BLaER1 (cell line): ENCODE data around the gene BMP6.

ENCODE experiments used
- H3K27ac ChIP-seq: shearing (Covaris generic); formaldehyde crosslinking; 2 replicates; pipeline ENCODE4 v1.8.1; 2022
- H3K27me3 ChIP-seq: shearing (Covaris generic); formaldehyde crosslinking; 2 replicates; pipeline ENCODE4 v1.8.1; 2022
- H3K36me3 ChIP-seq: shearing (Covaris generic); formaldehyde crosslinking; 2 replicates; pipeline ENCODE4 v1.8.1; 2022
- H3K4me1 ChIP-seq: shearing (Covaris generic); formaldehyde crosslinking; 2 replicates; pipeline ENCODE4 v1.8.1; 2022
- H3K4me2 ChIP-seq: shearing (Covaris generic); formaldehyde crosslinking; 2 replicates; pipeline ENCODE4 v1.8.1; 2022
- H3K4me3 ChIP-seq: shearing (Covaris generic); formaldehyde crosslinking; 2 replicates; pipeline ENCODE4 v1.8.1; 2022
- H3K9ac ChIP-seq: shearing (Covaris generic); formaldehyde crosslinking; 2 replicates; pipeline ENCODE4 v1.8.1; 2022
- H3K9me3 ChIP-seq: shearing (Covaris generic); formaldehyde crosslinking; 2 replicates; pipeline ENCODE4 v1.8.1; 2022
- H4K20me1 ChIP-seq: shearing (Covaris generic); formaldehyde crosslinking; 2 replicates; pipeline ENCODE4 v1.8.1; 2022
- Cebpa-rat ChIP-seq: shearing (Covaris generic); IDR thresholded peaks from 2 replicates; pipeline ENCODE4 v1.8.1; 2022

The BMP6 gene

GRCh38 chr6:7878401-7878964 lies 152.6 kb downstream of the BMP6 start:
- TF ChIP-seq Cebpa-rat: no peak
- Histone ChIP-seq H3K9ac (no peak overlapping the region), H3K27me3 (no peaks in the 10 kb centered on the region), H3K36me3 (peaks cover 51% of the 10 kb centered on the region), H4K20me1 (no peaks in the 10 kb centered on the region), H3K9me3 (peaks cover 8% of the 10 kb centered on the region), H3K4me2 (no peak overlapping the region), H3K27ac (no peak overlapping the region), H3K4me1 (no peaks in the 10 kb centered on the region), H3K4me3 (no peak overlapping the region)

GRCh38 chr6:7879043-7879442 lies 153.1 kb downstream of the BMP6 start:
- Histone ChIP-seq H3K27ac (no peak overlapping the region), H3K4me1 (no peaks in the 10 kb centered on the region), H3K27me3 (no peaks in the 10 kb centered on the region), H3K4me2 (no peak overlapping the region), H4K20me1 (no peaks in the 10 kb centered on the region), H3K9me3 (peaks cover 3% of the 10 kb centered on the region), H3K9ac (no peak overlapping the region), H3K4me3 (no peak overlapping the region), H3K36me3 (peaks cover 57% of the 10 kb centered on the region)
- TF ChIP-seq Cebpa-rat: no peak

GRCh38 chr6:7879579-7879978 lies 153.7 kb downstream of the BMP6 start:
- no peak for TF ChIP-seq Cebpa-rat
- Histone ChIP-seq H3K4me2 (no peak overlapping the region), H3K4me1 (no peaks in the 10 kb centered on the region), H3K27ac (no peak overlapping the region), H3K4me3 (no peak overlapping the region), H3K9ac (no peak overlapping the region), H3K9me3 (no peaks in the 10 kb centered on the region), H3K27me3 (no peaks in the 10 kb centered on the region), H3K36me3 (peaks cover 62% of the 10 kb centered on the region), H4K20me1 (no peaks in the 10 kb centered on the region)

GRCh38 chr6:7879980-7880717 lies 154.2 kb downstream of the BMP6 start:
- no peak for TF ChIP-seq Cebpa-rat

GRCh38 chr6:7880718-7881107 lies 154.8 kb downstream of the BMP6 start:
- Histone ChIP-seq H3K9ac (no peak overlapping the region), H4K20me1 (no peaks in the 10 kb centered on the region), H3K4me1 (no peaks in the 10 kb centered on the region), H3K36me3 (peaks cover 73% of the 10 kb centered on the region), H3K4me3 (no peak overlapping the region), H3K4me2 (no peak overlapping the region), H3K27ac (no peak overlapping the region), H3K27me3 (no peaks in the 10 kb centered on the region), H3K9me3 (no peaks in the 10 kb centered on the region)
- no peak for TF ChIP-seq Cebpa-rat

More at GRCh38 chr6:7879980-7880717, 154.2 kb downstream of the BMP6 start:
- Histone ChIP-seq H3K9me3 (no peaks in the 10 kb centered on the region), H3K4me3 (no peak overlapping the region), H3K9ac (no peak overlapping the region), H4K20me1 (no peaks in the 10 kb centered on the region), H3K4me2 (no peak overlapping the region), H3K27me3 (no peaks in the 10 kb centered on the region), H3K4me1 (no peaks in the 10 kb centered on the region), H3K27ac (no peak overlapping the region), H3K36me3 (peaks cover 68% of the 10 kb centered on the region)

- no peak overlapping the region for H3K9ac ChIP-seq
- H3K36me3 ChIP-seq: peaks cover 86% of the 10 kb centered on the region
- H3K27me3 ChIP-seq: no peaks in the 10 kb centered on the region
- no peaks in the 10 kb centered on the region for H3K4me1 ChIP-seq
- 0 out of 2 replicates have a peak, but pooled peaks cover under 1% of the 10 kb centered on the region for H4K20me1 ChIP-seq
- H3K27ac ChIP-seq: no peak overlapping the region
- no peak overlapping the region for H3K4me3 ChIP-seq
- no peak for TF ChIP-seq Cebpa-rat
- H3K4me2 ChIP-seq: no peak overlapping the region
- H3K9me3 ChIP-seq: no peaks in the 10 kb centered on the region
Measured at GRCh38 chr6:7881765-7882500, 156.0 kb downstream of the BMP6 start.

- no peak overlapping the region for H3K4me2 ChIP-seq
- H3K27me3 ChIP-seq: no peaks in the 10 kb centered on the region
- H3K4me1 ChIP-seq: no peaks in the 10 kb centered on the region
- no peak overlapping the region for H3K4me3 ChIP-seq
- TF ChIP-seq Cebpa-rat: no peak
- H3K9ac ChIP-seq: no peak overlapping the region
- H3K9me3 ChIP-seq: no peaks in the 10 kb centered on the region
- H3K27ac ChIP-seq: no peak overlapping the region
- H3K36me3 ChIP-seq: peaks cover 93% of the 10 kb centered on the region
- 0 out of 2 replicates have a peak, but pooled peaks cover 8% of the 10 kb centered on the region for H4K20me1 ChIP-seq
Measured at GRCh38 chr6:7882505-7883257, 156.8 kb downstream of the BMP6 start.

GRCh38 chr6:7883381-7883780 lies 157.5 kb downstream of the BMP6 start:
- peaks cover 7% of the 10 kb centered on the region for H3K4me1 ChIP-seq
- TF ChIP-seq Cebpa-rat: no peak
- no peak overlapping the region for H3K4me3 ChIP-seq
- H3K27ac ChIP-seq: no peak overlapping the region
- H3K9ac ChIP-seq: no peak overlapping the region
- H3K27me3 ChIP-seq: no peaks in the 10 kb centered on the region
- H3K9me3 ChIP-seq: no peaks in the 10 kb centered on the region
- no peak overlapping the region for H3K4me2 ChIP-seq
- peaks cover 99% of the 10 kb centered on the region for H3K36me3 ChIP-seq
- 0 out of 2 replicates have a peak, but pooled peaks cover 8% of the 10 kb centered on the region for H4K20me1 ChIP-seq

GRCh38 chr6:7886132-7886531 lies 160.2 kb downstream of the BMP6 start:
- Histone ChIP-seq H3K4me1 (peaks cover 12% of the 10 kb centered on the region), H3K4me2 (no peak overlapping the region), H3K27me3 (no peaks in the 10 kb centered on the region), H3K27ac (no peak overlapping the region), H4K20me1 (peaks cover 15% of the 10 kb centered on the region; the same call in 1 of the 2 replicates), H3K9ac (no peak overlapping the region), H3K4me3 (no peak overlapping the region), H3K36me3 (peaks cover 99% of the 10 kb centered on the region), H3K9me3 (no peaks in the 10 kb centered on the region)
- TF ChIP-seq Cebpa-rat: no peak
